Cardiac muscle cell (in vitro differentiated cells and primary cell): ENCODE results near the gene CREB3L2. TPM values are rescaled to one million over a fixed set of nuclear protein-coding genes. Genes with fewer than 3 reads are reported as not detected.

Experiments used
- DNase-seq, 2 donors: peaks; one replicate each; pipeline versions ENCODE4 v3.0.0 to v3.0.0-alpha.2; 2010 to 2017; ENCODE audit warnings: low read depth in 1 of 2, low spot score in 1 of 2
- H3K27ac ChIP-seq: fragments of 200-600 bp; sonication (generic); 2 replicates; pipeline ENCODE4 v1.5.1; 2016
- H3K27me3 ChIP-seq: fragments of 200-600 bp; sonication (generic); 2 replicates; pipeline ENCODE4 v1.6.0; 2016; ENCODE audit warnings: control low read depth
- H3K36me3 ChIP-seq: fragments of 200-600 bp; sonication (generic); 2 replicates; pipeline ENCODE4 v1.5.1; 2016; ENCODE audit warnings: control low read depth
- H3K4me1 ChIP-seq: fragments of 200-600 bp; sonication (generic); 2 replicates; pipeline ENCODE4 v1.8.1; 2017; ENCODE audit warnings: low read depth, mild to moderate bottlenecking, mixed run types
- H3K4me3 ChIP-seq: fragments of 200-600 bp; sonication (generic); 2 replicates; pipeline ENCODE4 v1.5.1; 2016; ENCODE audit warnings: mild to moderate bottlenecking
- H3K9me3 ChIP-seq: fragments of 200-600 bp; sonication (generic); 2 replicates; pipeline ENCODE4 v1.5.1; 2017; ENCODE audit warnings: low read depth, mild to moderate bottlenecking, control low read depth
- CTCF ChIP-seq: IDR thresholded peaks from 2 replicates; pipeline ENCODE4 v1.5.1; 2012; ENCODE audit warnings: low read depth, mild to moderate bottlenecking, low read length
- polyA plus RNA-seq: library from polyadenylated mRNA; unstranded; fragments of >200 nt; fragmentation: Nextera tagmentation; extraction: Ambion mirVana; gene quantifications from 2 replicates; pipeline ENCODE4 v1.2.1, GENCODE V29; 2016
- total RNA-seq: library from RNA; depleted of rRNA; stranded (reverse); fragments of >200 nt; gene quantifications from 2 replicates; pipeline ENCODE4 v1.2.3, GENCODE V29; 2016

Gene CREB3L2
- total and polyA plus RNA-seq, 2 experiments from 2014 or later, result 22.1 to 24.3 TPM

DNA sequence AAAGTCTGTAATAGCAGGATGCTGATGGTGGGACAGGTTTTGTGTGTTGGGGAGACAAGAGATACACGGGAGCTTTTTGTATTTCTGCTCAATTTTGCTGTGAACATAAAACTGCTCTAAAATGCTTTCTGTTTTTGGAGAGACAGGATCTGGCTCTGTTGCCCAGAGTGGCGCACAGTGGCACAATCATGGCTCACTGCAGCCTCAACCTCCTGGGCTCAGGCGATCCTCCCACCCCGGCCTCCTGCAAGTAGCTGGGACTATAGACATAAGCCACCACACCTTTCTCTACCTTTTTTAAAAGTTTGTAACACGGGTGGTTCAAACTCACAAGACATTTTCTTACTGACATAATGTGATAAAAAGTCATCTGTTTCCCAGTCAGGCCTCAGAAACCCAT is 14.3 kb downstream of the CREB3L2 start:
- Histone ChIP-seq H3K4me1 (peaks cover 37% of the 10 kb centered on the region), H3K9me3 (no peaks in the 10 kb centered on the region), H3K27me3 (no peaks in the 10 kb centered on the region), H3K27ac (peak overlapping the region; percentile 39), H3K36me3 (no peaks in the 10 kb centered on the region), H3K4me3 (no peak overlapping the region)
- no peak for TF ChIP-seq CTCF
- no peak for DNase-seq

GRCh38 chr7:137987018-137987349 is 14.9 kb downstream of the CREB3L2 start:
- no peak for TF ChIP-seq CTCF
- H3K27me3 ChIP-seq, result no peaks in the 10 kb centered on the region
- H3K4me1 ChIP-seq, result peaks cover 37% of the 10 kb centered on the region
- DNase-seq, result no peak
- H3K27ac ChIP-seq, result peak overlapping the region; percentile 62
- no peak overlapping the region for H3K4me3 ChIP-seq
- H3K36me3 ChIP-seq, result no peaks in the 10 kb centered on the region
- H3K9me3 ChIP-seq, result no peaks in the 10 kb centered on the region

DNA sequence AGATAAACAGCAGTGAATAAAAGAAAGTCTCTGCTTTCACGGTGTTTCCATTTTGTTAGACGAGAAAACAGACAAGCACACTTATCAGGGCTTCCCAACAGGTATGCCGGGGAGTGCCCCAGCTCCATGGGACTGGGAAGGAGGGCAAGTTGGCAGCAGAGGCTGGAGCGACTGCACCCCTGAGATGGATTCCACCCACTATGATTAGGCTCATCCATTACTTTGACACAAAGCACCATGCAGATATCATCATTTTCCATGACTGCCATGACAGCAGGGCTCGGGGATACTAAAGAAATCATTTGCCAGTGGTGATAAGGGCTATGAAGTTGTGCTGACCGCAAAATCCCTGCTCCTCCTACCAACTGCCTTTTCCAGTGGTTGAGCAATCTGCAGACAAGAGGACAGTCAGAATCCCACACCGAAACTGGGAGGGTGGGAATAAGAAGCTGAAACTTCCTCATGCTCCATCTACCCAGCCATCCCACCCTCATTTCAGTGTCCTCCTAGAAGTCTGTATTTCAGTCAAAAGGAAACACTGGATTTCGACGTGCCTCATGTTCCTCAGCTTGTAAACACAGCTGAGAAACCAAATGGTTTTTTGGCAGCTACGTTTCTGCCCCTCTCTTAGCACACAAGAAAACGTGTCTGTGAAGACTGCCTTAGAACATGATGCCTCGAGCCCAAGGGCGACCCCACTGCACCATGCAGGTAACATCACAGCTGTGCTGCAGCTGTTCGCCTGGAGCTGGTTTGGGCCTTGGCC is 15.5 kb downstream of the CREB3L2 start:
- peak in 1 of 2 donors; percentile 91 for DNase-seq
- TF ChIP-seq CTCF, result no peak
- H3K27me3 ChIP-seq, result no peaks in the 10 kb centered on the region
- no peaks in the 10 kb centered on the region for H3K36me3 ChIP-seq
- H3K27ac ChIP-seq, result peak overlapping the region; percentile 62
- H3K4me3 ChIP-seq, result no peak overlapping the region
- peaks cover 37% of the 10 kb centered on the region for H3K4me1 ChIP-seq
- H3K9me3 ChIP-seq, result no peaks in the 10 kb centered on the region

DNA sequence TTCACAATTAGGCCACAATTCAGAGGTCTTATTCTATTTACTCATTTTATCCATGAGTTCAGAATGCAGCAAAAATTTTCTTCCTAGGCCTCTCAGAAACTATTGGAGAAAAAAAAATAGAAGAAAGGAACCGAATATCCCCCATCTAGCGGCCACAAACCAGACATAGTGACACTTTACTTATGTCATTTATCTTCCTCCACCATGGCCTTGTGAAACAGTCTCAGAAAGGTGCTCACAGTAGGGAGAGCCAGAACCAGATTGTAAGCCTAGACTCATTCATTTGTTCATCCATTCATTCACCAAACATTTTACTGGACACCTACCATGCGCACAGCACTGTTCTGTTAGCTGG is 16.0 kb downstream of the CREB3L2 start:
- H3K4me1 ChIP-seq, result peaks cover 37% of the 10 kb centered on the region
- DNase-seq, result no peak
- no peaks in the 10 kb centered on the region for H3K27me3 ChIP-seq
- TF ChIP-seq CTCF, result no peak
- no peaks in the 10 kb centered on the region for H3K36me3 ChIP-seq
- peak overlapping the region; percentile 62 for H3K27ac ChIP-seq
- H3K4me3 ChIP-seq, result no peak overlapping the region
- H3K9me3 ChIP-seq, result no peaks in the 10 kb centered on the region

GRCh38 chr7:137985253-137985896 is 16.5 kb downstream of the CREB3L2 start:
- Histone ChIP-seq H3K4me3 (no peak overlapping the region), H3K36me3 (no peaks in the 10 kb centered on the region), H3K9me3 (no peaks in the 10 kb centered on the region), H3K27me3 (no peaks in the 10 kb centered on the region), H3K4me1 (peaks cover 37% of the 10 kb centered on the region), H3K27ac (peak overlapping the region; percentile 62)
- peak in 1 of 2 donors; percentile 41 for DNase-seq
- no peak for TF ChIP-seq CTCF
